ENCODE data around the gene WRAP73.
"Not testable (repeated sequence)": the region's sequence is repeated elsewhere in the genome, so short reads cannot be mapped to it uniquely, and the experiment has no call there.

WRAP73 gene

GRCh38 chr1:3630161-3630611, 19.7 kb downstream of the WRAP73 start:
- DNase-seq (ENCODE audit: low read depth) = no peak

- no peak for DNase-seq (ENCODE audit: low read depth)
Observed at GRCh38 chr1:3629561-3630160, 20.2 kb downstream of the WRAP73 start.

GRCh38 chr1:3628445-3628844, 21.5 kb downstream of the WRAP73 start:
- no peak for DNase-seq (ENCODE audit: low read depth)

- no peak for DNase-seq (ENCODE audit: low read depth)
Observed at GRCh38 chr1:3627515-3628253, 22.2 kb downstream of the WRAP73 start.

- DNase-seq (ENCODE audit: low read depth) = no peak
Observed at GRCh38 chr1:3626025-3626424, 23.9 kb downstream of the WRAP73 start.

- DNase-seq (ENCODE audit: low read depth) = no peak
Observed at GRCh38 chr1:3625151-3625907, 24.6 kb downstream of the WRAP73 start.

- peak; percentile 68 for DNase-seq (ENCODE audit: low read depth)
Observed at GRCh38 chr1:3624200-3625136, 25.4 kb downstream of the WRAP73 start, which contains the start of gene TPRG1L. TPRG1L (plus strand) TSS chr1:3625015; CDS start chr1:3625073, 58 bp downstream.

GRCh38 chr1:3623441-3624199, 26.3 kb downstream of the WRAP73 start:
- no peak for DNase-seq (ENCODE audit: low read depth)

- DNase-seq (ENCODE audit: low read depth) = not testable (repeated sequence)
Observed at GRCh38 chr1:3622102-3622501, 27.8 kb downstream of the WRAP73 start.

GRCh38 chr1:3621151-3621671, 28.7 kb downstream of the WRAP73 start:
- DNase-seq (ENCODE audit: low read depth) = not testable (repeated sequence)

- DNase-seq (ENCODE audit: low read depth) = no peak
Observed at GRCh38 chr1:3620708-3621107, 29.2 kb downstream of the WRAP73 start.

- DNase-seq (ENCODE audit: low read depth) = no peak
Observed at GRCh38 chr1:3618881-3619671, 30.8 kb downstream of the WRAP73 start.

- DNase-seq (ENCODE audit: low read depth) = no peak
Observed at GRCh38 chr1:3618531-3618880, 31.4 kb downstream of the WRAP73 start.

GRCh38 chr1:3617806-3618345, 32.0 kb downstream of the WRAP73 start:
- DNase-seq (ENCODE audit: low read depth) = no peak

GRCh38 chr1:3616861-3617260, 33.0 kb downstream of the WRAP73 start:
- DNase-seq (ENCODE audit: low read depth) = no peak

GRCh38 chr1:3614755-3615742, 34.9 kb downstream of the WRAP73 start:
- DNase-seq (ENCODE audit: low read depth) = no peak

- DNase-seq (ENCODE audit: low read depth) = no peak
Observed at GRCh38 chr1:3612123-3612522, 37.8 kb downstream of the WRAP73 start.

All from non-pigmented ciliary epithelial cell (primary cell).